Medulla oblongata (tissue), 1 donor: ENCODE data around the gene SLFNL1.

Experiments used
- DNase-seq: peaks from one replicate; pipeline ENCODE4 v3.0.0-alpha.2; 2015; ENCODE audit errors: extremely low spot score

SLFNL1 gene

GRCh38 chr1:41021526-41022308, at the start of gene SLFNL1:
TSS of gene SLFNL1 (minus strand) at chr1:41021725. CDS start at chr1:41020660, 1,065 bp downstream.
- DNase-seq: no peak

DNA sequence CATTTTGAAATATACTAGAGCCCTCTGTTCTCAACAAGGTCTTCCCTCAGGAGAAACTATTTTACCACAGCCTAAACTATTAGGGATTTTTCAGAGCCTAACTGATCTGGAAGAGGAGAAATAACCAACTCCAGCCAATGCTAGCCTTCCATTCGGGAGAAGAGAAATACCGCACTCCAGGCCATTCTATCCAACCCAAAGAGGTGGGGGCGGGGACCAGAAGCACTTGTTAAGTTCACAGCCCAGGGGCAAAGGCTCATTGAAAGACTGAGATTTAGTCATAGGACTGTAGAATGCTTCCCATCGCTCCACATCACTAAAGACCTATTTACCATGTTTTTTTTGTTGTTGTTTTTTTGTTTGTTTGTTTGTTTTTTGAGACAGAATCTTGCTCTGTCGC, 35.4 kb upstream of the SLFNL1 start:
- DNase-seq: no peak

DNA sequence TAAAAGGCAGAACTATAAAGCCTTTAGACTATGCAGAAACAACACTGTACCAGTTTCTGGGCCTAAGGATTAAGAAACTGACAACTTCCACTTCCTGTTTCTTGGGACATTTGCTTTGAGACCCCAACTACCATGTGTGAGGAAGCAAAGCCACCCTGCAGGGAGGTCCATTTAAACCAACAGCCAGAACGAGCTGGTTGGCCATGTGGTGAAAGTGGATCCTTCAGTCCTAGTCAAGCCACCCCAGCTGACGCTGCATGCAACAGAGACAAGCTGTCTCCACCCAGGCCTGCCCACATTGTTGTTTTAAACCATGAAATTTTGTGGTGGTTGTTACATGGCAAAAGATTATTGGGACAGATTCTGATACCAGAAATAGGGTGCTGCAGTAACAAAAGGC, 31.8 kb upstream of the SLFNL1 start:
- peak; percentile 39 for DNase-seq

- DNase-seq: no peak
These were observed 29.5 kb upstream of the SLFNL1 start for GRCh38 chr1:41051022-41051421.

GRCh38 chr1:41048540-41048939, 27.0 kb upstream of the SLFNL1 start:
- DNase-seq: no peak

GRCh38 chr1:41046347-41046775, 24.8 kb upstream of the SLFNL1 start:
- DNase-seq: no peak

- DNase-seq: peak; percentile 48
These were observed 24.2 kb upstream of the SLFNL1 start for GRCh38 chr1:41045740-41046139.

DNA sequence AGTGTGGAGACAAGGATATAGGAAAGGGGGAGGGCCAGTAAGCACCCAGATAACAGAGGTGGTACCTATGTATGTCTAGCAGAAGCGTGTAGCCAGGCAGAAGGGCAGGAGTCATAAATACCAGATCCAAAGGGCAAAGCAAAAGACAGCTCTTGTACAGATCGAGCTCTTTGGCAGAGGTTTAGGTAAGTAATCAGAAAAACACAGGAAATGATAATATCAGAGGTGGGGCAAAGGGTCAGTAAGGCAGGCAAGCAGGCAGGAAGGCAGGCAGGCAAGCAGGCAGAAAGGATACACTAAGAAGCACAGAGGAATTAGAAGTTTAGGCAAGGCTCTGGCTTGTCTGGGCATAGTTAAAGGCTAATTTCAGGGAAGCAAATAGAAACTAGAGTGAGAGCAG, 22.7 kb upstream of the SLFNL1 start:
- DNase-seq: no peak

DNA sequence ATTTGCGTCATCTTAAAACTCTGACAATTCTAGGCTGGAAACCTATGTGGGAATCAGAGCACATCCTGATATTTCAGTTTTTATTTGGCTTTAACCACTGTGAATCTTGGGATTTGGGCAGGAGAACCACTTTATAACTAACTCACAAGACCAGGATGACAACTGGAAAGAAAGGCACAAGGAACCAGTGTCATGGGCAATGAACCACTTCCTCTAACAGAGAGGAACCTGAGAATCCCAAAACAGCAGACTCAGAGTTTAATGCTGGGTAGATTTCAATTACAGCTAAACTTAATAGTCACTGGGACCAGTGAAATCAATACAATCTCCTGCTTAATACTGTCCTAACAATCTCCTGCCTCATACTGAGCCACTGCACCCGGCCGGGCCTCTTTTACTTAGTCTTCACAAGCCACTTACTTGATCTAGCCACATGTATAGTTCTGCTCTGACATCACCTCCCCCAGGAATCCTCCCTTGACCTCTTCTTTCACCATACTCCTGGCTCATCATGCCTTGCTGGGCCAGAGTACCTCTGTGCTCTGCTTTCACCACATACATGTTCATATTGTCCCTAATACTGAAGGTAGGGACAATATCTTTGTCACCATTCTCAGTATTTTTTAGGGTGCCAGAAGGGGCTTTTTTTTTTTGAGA, 20.2 kb upstream of the SLFNL1 start:
- DNase-seq: peak; percentile 17

- DNase-seq: no peak
These were observed 16.6 kb upstream of the SLFNL1 start for GRCh38 chr1:41038110-41038509.

- DNase-seq: no peak
These were observed 15.8 kb upstream of the SLFNL1 start for GRCh38 chr1:41037116-41037903.

GRCh38 chr1:41033272-41033671, 11.7 kb upstream of the SLFNL1 start:
- DNase-seq: no peak

- no peak for DNase-seq
These were observed 10.6 kb upstream of the SLFNL1 start for GRCh38 chr1:41032147-41032546.

DNA sequence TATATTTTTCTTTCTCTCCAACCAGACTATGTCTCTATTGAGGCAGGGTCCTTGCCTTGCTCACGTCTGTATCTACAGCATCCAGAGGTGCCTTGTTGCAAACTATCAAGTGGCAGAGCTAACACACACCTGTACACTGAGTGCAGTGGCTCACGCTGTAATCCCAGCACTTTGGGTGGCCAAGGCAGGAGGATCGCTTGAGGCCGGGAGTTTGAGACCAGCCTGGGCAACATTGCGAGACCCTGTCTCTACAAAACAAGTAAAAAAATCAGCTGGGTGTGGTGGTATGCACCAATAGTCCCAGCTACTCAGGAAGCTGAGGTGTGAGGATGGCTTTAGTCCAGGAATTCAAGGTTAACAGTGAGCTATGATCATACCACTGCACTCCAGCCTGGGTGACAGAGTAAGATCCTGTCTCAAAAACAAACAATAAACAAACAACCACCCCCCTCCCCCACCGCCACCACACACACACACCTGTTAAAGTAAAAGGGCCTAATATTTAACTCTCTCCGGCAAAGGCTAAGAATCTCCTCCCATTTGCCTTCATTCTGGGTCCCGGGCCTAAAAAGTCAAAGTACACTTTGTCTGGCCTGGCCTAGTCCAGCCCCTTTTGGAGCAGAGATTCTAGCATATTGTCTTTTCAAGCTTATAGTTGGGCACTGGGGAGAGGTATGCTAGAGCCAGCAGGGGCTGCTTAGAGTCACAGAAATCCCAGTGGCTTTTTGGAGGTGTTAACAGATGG, 9.5 kb upstream of the SLFNL1 start:
- DNase-seq: no peak

DNA sequence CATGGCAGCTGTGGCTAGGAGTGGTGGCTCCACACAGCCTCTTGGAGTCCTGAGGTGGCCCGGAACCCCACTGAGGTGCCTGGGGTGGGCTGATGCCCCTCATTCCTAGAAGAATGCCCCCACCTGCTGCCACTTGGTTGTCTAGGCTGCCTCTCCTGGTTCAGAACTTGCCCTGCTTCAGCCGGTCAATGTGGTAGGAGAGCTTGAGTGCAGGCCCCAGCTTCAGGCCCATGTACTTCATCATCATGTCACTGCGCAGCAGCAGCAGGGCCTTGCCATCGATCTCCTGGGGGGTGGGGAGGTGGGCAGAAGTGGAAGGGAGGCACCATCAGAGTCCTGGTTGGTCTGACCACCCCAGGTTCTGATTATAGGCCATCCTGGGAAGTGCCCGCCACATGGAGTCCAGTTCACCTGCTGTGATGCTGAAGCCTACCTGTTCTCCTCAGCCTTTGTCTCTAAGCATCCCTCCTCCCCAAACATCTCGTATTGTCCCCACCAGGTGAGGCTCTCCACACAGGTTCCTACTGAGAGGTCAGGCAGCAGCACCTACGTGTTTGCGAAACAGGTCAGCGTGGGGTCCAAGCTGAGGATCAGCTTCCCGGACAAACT, 6.6 kb upstream of the SLFNL1 start:
- no peak for DNase-seq

DNA sequence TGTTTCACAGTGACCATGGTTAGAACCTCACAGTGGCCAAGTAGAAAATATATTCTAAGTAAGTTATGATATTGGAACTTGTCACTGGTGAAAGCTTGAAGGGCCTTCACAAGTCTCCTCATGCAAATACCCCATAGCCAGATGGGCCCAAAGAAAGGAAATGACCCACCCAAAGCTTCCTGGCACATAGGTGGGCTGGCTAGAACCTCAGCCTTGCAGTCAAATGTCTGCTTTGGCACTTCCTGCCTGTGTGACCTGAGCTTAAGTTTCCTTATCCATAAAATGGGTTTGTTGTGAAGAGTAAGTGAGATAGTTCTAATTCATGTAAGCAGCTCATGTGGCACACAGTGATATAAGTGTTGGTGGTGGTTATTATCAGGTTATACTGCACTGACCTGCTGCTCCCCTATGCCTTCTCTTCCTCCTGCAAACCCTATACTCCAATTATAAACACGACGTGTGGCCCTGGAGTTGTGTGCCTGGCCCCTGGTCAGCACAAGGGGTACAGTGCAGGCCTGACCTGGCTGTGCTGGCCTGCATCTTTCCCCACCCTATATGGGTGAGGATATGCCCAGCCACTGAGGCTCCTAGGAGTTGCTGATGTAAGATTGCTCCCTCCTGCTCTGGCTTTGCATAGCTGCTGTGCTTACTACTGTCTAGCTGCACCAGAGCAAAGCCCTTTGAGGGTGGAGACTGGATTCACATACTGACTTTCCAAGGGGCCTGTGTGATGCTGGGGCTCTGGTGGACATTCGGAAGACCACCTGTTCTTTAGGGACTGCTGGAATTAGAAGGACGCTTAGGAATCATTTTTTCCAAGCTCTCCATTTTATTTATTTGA, 4.7 kb upstream of the SLFNL1 start:
- no peak for DNase-seq

DNA sequence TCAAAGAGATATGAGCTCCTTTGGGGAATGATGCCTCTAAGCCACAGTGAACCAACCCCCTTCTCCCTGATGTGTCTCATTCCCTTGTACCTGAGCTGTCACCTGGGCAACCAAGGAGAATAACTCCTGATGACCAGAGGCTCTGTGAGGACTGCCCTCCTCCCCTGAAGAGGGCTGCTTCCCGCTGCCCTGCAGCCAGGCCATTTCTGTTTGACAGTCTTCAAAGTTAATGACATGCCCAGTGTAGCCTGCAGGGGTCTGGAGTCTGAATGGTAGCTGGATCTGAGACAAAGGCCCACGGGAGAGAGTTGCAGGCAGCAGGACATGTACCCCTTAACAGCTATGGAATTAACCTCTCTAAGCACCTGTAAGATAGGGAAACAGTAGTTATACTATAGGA, 3.4 kb upstream of the SLFNL1 start:
- no peak for DNase-seq

- DNase-seq: no peak
These were observed 1.9 kb upstream of the SLFNL1 start for GRCh38 chr1:41023279-41023990.

GRCh38 chr1:41022424-41022823, 899 bp upstream of the SLFNL1 start:
- no peak for DNase-seq

DNA sequence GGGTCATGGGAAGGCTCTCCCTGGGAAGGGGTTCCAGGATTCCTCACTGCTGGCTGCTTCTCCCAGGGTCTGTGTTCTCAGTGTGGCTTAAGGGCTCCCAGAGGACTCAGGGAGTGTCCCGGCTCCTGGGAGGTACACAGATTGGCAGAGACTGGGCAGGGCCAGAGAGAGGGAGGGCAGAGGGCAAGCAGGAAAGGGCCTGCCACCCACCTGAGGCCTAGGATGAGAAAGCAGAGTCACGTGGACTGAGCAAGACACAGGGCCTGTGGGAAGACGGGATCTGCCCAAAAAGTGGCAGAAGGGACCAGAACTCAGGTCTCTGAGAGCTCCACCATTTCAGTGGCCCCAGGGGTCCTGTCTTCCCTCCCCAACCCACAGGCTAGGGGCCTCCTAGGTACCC, 871 bp downstream of the SLFNL1 start:
- no peak for DNase-seq
